ENCODE data around the gene CANT1. TPM values are rescaled to one million over a fixed set of nuclear protein-coding genes. Genes with fewer than 3 reads are reported as not detected.
A peak's percentile ranks its signal among the peaks of the same experiment; 100 is the strongest.

Gene CANT1
- total and polyA plus RNA-seq, 2 of the 13 experiments (the other 11 are each of a cell fraction or from before 2014, with no cell fraction given): 34.1 to 42.1 TPM

GRCh38 chr17:79023886-79024771, 14.6 kb upstream of the CANT1 start, which contains the start of gene C1QTNF1 (continued):
- no peak for TF ChIP-seq TRAFD1 (CRISPR knock-in tag; IDR thresholded peaks at IDR 0.05; ENCODE audit: borderline replicate concordance)
- TF ChIP-seq MLX (CRISPR knock-in tag; IDR thresholded peaks at IDR 0.05): no peak
- no peak for TF ChIP-seq ZNF460 (CRISPR knock-in tag; IDR thresholded peaks at IDR 0.05; ENCODE audit: borderline replicate concordance)
- peak; percentile 68; the same call in 1 of the 2 replicates for TF ChIP-seq POLR2G (IDR thresholded peaks at IDR 0.05; ENCODE audit: low read depth, low read length)
- TF ChIP-seq GTF3A (CRISPR knock-in tag; conservative IDR thresholded peaks at IDR 0.05): no peak
- no peak for TF ChIP-seq SOX13 (IDR thresholded peaks at IDR 0.05)
- no peak for TF ChIP-seq SOX13 (CRISPR knock-in tag; conservative IDR thresholded peaks at IDR 0.05 in 1 of 2, IDR thresholded peaks at IDR 0.05 in 1 of 2)
- TF ChIP-seq RBFOX2 (IDR thresholded peaks at IDR 0.05; ENCODE audit: low read depth, low read length): peak; percentile 83
- no peak for TF ChIP-seq CAMTA2 (CRISPR knock-in tag; IDR thresholded peaks at IDR 0.05; ENCODE audit: borderline replicate concordance)
- TF ChIP-seq KAT7 (CRISPR knock-in tag; IDR thresholded peaks at IDR 0.05; ENCODE audit: borderline replicate concordance): no peak
- no peak for TF ChIP-seq HMGXB3 (CRISPR knock-in tag; IDR thresholded peaks at IDR 0.05; ENCODE audit: borderline replicate concordance)
- no peak for TF ChIP-seq ZNF180 (CRISPR knock-in tag; IDR thresholded peaks at IDR 0.05; ENCODE audit: borderline replicate concordance, low read depth)
- TF ChIP-seq MTF2 (CRISPR knock-in tag; IDR thresholded peaks at IDR 0.05; ENCODE audit: borderline replicate concordance): no peak
- no peak for TF ChIP-seq HBP1 (CRISPR knock-in tag; IDR thresholded peaks at IDR 0.05; ENCODE audit: low read depth)
- no peak for TF ChIP-seq CBFB (CRISPR knock-in tag; IDR thresholded peaks at IDR 0.05)
- no peak for TF ChIP-seq ZNF615 (CRISPR knock-in tag; IDR thresholded peaks at IDR 0.05; ENCODE audit: borderline replicate concordance)
- TF ChIP-seq RBM39 (IDR thresholded peaks at IDR 0.05; ENCODE audit: low read depth, low read length, poor library complexity, severe bottlenecking): peak; percentile 57
- no peak for TF ChIP-seq POGZ (CRISPR knock-in tag; IDR thresholded peaks at IDR 0.05)
- TF ChIP-seq HMG20B (CRISPR knock-in tag; conservative IDR thresholded peaks at IDR 0.05): no peak
- no peak for TF ChIP-seq FOXC1 (CRISPR knock-in tag; IDR thresholded peaks at IDR 0.05; ENCODE audit: borderline replicate concordance)
